ENCODE data around the gene DEFB112.

DNA sequence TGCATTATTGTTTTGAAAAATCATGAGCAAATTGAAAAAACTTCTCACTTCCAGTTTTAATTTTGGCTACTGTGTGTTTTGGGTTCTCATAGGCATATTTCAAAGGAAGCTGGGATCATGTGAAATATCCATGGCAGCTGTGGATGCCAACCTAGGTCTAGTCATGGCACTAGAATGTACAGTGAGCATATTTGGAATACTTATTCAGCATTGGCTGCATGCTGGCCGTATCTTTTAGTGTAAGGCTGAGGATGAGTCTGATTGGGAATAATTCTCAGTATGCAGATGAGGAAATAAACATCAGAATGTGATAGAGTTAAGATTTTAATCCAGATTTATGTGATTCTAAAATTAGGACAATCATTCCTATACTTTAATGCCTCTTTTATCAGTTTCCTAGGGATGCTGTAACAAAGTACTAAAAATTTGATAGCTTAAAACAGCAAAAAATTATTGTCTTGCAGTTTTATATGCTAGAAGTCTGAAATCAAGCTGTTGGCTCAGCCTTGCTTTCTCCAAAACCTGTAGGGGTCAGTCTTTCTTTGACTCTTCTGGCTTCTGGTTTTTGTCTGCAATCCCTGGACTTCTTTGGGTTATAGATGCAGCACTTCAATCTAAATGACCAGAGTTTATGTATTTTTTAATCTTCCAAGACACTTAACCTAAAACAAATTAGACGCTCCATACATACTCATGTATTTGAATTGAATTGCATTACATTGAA is 37.7 kb upstream of the DEFB112 start:
- TF ChIP-seq SMC3 (conservative IDR thresholded peaks at IDR 0.05; ENCODE audit: poor library complexity), result no peak
- TF ChIP-seq, protein P1, sequence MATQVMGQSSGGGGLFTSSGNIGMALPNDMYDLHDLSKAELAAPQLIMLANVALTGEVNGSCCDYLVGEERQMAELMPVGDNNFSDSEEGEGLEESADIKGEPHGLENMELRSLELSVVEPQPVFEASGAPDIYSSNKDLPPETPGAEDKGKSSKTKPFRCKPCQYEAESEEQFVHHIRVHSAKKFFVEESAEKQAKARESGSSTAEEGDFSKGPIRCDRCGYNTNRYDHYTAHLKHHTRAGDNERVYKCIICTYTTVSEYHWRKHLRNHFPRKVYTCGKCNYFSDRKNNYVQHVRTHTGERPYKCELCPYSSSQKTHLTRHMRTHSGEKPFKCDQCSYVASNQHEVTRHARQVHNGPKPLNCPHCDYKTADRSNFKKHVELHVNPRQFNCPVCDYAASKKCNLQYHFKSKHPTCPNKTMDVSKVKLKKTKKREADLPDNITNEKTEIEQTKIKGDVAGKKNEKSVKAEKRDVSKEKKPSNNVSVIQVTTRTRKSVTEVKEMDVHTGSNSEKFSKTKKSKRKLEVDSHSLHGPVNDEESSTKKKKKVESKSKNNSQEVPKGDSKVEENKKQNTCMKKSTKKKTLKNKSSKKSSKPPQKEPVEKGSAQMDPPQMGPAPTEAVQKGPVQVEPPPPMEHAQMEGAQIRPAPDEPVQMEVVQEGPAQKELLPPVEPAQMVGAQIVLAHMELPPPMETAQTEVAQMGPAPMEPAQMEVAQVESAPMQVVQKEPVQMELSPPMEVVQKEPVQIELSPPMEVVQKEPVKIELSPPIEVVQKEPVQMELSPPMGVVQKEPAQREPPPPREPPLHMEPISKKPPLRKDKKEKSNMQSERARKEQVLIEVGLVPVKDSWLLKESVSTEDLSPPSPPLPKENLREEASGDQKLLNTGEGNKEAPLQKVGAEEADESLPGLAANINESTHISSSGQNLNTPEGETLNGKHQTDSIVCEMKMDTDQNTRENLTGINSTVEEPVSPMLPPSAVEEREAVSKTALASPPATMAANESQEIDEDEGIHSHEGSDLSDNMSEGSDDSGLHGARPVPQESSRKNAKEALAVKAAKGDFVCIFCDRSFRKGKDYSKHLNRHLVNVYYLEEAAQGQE (IDR thresholded peaks at IDR 0.05; ENCODE audit: borderline replicate concordance), result no peak
- TF ChIP-seq, protein P2, sequence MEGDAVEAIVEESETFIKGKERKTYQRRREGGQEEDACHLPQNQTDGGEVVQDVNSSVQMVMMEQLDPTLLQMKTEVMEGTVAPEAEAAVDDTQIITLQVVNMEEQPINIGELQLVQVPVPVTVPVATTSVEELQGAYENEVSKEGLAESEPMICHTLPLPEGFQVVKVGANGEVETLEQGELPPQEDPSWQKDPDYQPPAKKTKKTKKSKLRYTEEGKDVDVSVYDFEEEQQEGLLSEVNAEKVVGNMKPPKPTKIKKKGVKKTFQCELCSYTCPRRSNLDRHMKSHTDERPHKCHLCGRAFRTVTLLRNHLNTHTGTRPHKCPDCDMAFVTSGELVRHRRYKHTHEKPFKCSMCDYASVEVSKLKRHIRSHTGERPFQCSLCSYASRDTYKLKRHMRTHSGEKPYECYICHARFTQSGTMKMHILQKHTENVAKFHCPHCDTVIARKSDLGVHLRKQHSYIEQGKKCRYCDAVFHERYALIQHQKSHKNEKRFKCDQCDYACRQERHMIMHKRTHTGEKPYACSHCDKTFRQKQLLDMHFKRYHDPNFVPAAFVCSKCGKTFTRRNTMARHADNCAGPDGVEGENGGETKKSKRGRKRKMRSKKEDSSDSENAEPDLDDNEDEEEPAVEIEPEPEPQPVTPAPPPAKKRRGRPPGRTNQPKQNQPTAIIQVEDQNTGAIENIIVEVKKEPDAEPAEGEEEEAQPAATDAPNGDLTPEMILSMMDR (IDR thresholded peaks at IDR 0.05; ENCODE audit: poor library complexity, severe bottlenecking), result no peak
- TF ChIP-seq EP300 (conservative IDR thresholded peaks at IDR 0.05; ENCODE audit: poor library complexity, severe bottlenecking), result no peak
- TF ChIP-seq EZH2 (IDR thresholded peaks at IDR 0.05; ENCODE audit: borderline replicate concordance, insufficient read depth, low read length, poor library complexity, severe bottlenecking), result no peak
- TF ChIP-seq POLR2AphosphoS5 (IDR thresholded peaks at IDR 0.05), result no peak

Data from neural cell (in vitro differentiated cells).